Fibroblast of skin of left biceps (primary cell): ENCODE measurements around the gene CILP2.

Experiments used
- DNase-seq, 2 experiments: peaks; one replicate each; pipeline ENCODE4 v3.0.0-alpha.2; 2013; ENCODE audit warnings: low read depth in 2 of 2

Gene CILP2

GRCh38 chr19:19567391-19567790 is 29.3 kb downstream of the CILP2 start:
- no peak for DNase-seq

GRCh38 chr19:19568802-19569756 is 31.0 kb downstream of the CILP2 start:
- no peak for DNase-seq

GRCh38 chr19:19570571-19570970 is 32.5 kb downstream of the CILP2 start:
- DNase-seq: no peak

- DNase-seq: no peak
Observed at GRCh38 chr19:19571071-19571786, 33.2 kb downstream of the CILP2 start.

- DNase-seq: no peak
Observed at GRCh38 chr19:19575411-19575810, 37.3 kb downstream of the CILP2 start.

GRCh38 chr19:19578252-19578651 is 40.2 kb downstream of the CILP2 start:
- no peak for DNase-seq

- no peak for DNase-seq
Observed at GRCh38 chr19:19579533-19580361, 41.7 kb downstream of the CILP2 start.

GRCh38 chr19:19580418-19580817 is 42.4 kb downstream of the CILP2 start:
- DNase-seq: no peak

GRCh38 chr19:19581391-19581790 is 43.3 kb downstream of the CILP2 start:
- no peak for DNase-seq

- DNase-seq: no peak
Observed at GRCh38 chr19:19582471-19582870, 44.4 kb downstream of the CILP2 start.

GRCh38 chr19:19584356-19584755 is 46.3 kb downstream of the CILP2 start:
- DNase-seq: no peak

GRCh38 chr19:19587771-19588170 is 49.7 kb downstream of the CILP2 start:
- DNase-seq: no peak

- no peak for DNase-seq
Observed at GRCh38 chr19:19588546-19588945, 50.5 kb downstream of the CILP2 start.

GRCh38 chr19:19591133-19591825 is 53.2 kb downstream of the CILP2 start:
- DNase-seq: peak; percentile 91 to 92

- DNase-seq: no peak
Observed at GRCh38 chr19:19592690-19593089, 54.6 kb downstream of the CILP2 start.

GRCh38 chr19:19594381-19594780 is 56.3 kb downstream of the CILP2 start:
- DNase-seq: no peak

- no peak for DNase-seq
Observed at GRCh38 chr19:19595171-19595701, 57.2 kb downstream of the CILP2 start.
